B cell (primary cell): ENCODE results near the gene STAMBPL1. TPM values are rescaled to one million over a fixed set of nuclear protein-coding genes. Genes with fewer than 3 reads are reported as not detected.

ENCODE experiments used
- ATAC-seq: fragments of 200-7000 bp; cut with Tn5 transposase; one replicate; pipeline ENCODE4 v1.10.0; 2021; ENCODE audit warnings: low read depth, mild to moderate bottlenecking, moderate number of reproducible peaks, moderate library complexity
- CTCF ChIA-PET: fragments of 350-600 bp; sonication (Branson Sonifier 250); formaldehyde crosslinking; loops from one replicate; lab custom pipeline; 2021; ENCODE audit warnings: antibody characterized with exemption, inconsistent platforms; lab: Charles Lee
- POLR2A ChIA-PET: fragments of 350-600 bp; sonication (Branson Sonifier 250); formaldehyde crosslinking; loops from one replicate; lab custom pipeline; 2021; ENCODE audit warnings: antibody characterized with exemption; lab: Charles Lee
- DNase-seq: peaks from one replicate; pipeline ENCODE4 v3.0.0; 2013
- H2AFZ ChIP-seq: 2 replicates; pipeline ENCODE4 v1.6.1; 2012; ENCODE audit warnings: mild to moderate bottlenecking, low read depth, low read length; ENCODE audit not compliant: insufficient read depth, poor library complexity, severe bottlenecking
- H3K27ac ChIP-seq, 2 donors: 1 replicate in 1 of 2; 2 replicates in 1 of 2; pipeline ENCODE4 v1.5.1; 2012 to 2013; ENCODE audit warnings: low read length in 2 of 2, mild to moderate bottlenecking in 2 of 2, moderate library complexity in 1 of 2
- H3K27me3 ChIP-seq, 4 experiments: fragments of 200-600 bp in 1 of 4; sonication (generic) in 1 of 4; replicated peaks in 1 of 4; 1 replicate in 2 of 4; 2 replicates in 2 of 4; pipeline versions ENCODE4 v1.6.1 to v1.7.0; 2013 to 2016; ENCODE audit warnings: low read length in 3 of 4, mild to moderate bottlenecking in 2 of 4, mixed read lengths in 1 of 4, moderate library complexity in 1 of 4; ENCODE audit not compliant: insufficient read depth in 4 of 4, control insufficient read depth in 3 of 4; ENCODE audit errors: control extremely low read depth in 1 of 4
- H3K36me3 ChIP-seq, 2 experiments: replicated peaks in 1 of 2; 1 replicate in 1 of 2; 2 replicates in 1 of 2; pipeline versions ENCODE4 v1.6.1 to v1.7.1; 2013; ENCODE audit warnings: low read length in 1 of 2; ENCODE audit not compliant: insufficient read depth in 2 of 2, control insufficient read depth in 1 of 2; ENCODE audit errors: control extremely low read depth in 1 of 2, extremely low read depth in 1 of 2
- H3K4me1 ChIP-seq, 2 donors: fragments of 200-600 bp in 1 of 2; sonication (generic) in 1 of 2; 1 replicate in 1 of 2; 2 replicates in 1 of 2; pipeline versions ENCODE4 v1.5.1 to v1.6.1; 2013 to 2017; ENCODE audit warnings: low read length in 2 of 2; ENCODE audit not compliant: control insufficient read depth in 2 of 2, insufficient read depth in 2 of 2
- H3K4me2 ChIP-seq: replicated peaks from 2 replicates; pipeline ENCODE3; 2012; ENCODE audit warnings: mild to moderate bottlenecking, low read depth, low read length; ENCODE audit not compliant: poor library complexity, severe bottlenecking
- H3K4me3 ChIP-seq, 5 experiments: fragments of 200-600 bp in 1 of 5; sonication (generic) in 1 of 5; 1 replicate in 3 of 5; 2 replicates in 2 of 5; pipeline versions ENCODE4 v1.5.1 to v1.7.0; 2011 to 2016; ENCODE audit warnings: low read length in 4 of 5, mild to moderate bottlenecking in 4 of 5, low read depth in 2 of 5, control low read depth in 1 of 5, moderate library complexity in 1 of 5; ENCODE audit not compliant: insufficient read depth in 1 of 5; ENCODE audit errors: control extremely low read depth in 1 of 5, extremely low read depth in 1 of 5
- H3K79me2 ChIP-seq: fragments of 200-600 bp; sonication (generic); one replicate; pipeline ENCODE4 v1.6.0; 2016; ENCODE audit warnings: low read length; ENCODE audit not compliant: control insufficient read depth, insufficient read depth
- H3K9ac ChIP-seq: fragments of 200-600 bp; sonication (generic); 2 replicates; pipeline ENCODE4 v1.6.1; 2017; ENCODE audit warnings: mild to moderate bottlenecking, low read length, moderate library complexity
- H3K9me3 ChIP-seq, 3 donors: one replicate each; pipeline versions ENCODE4 v1.6.1 to v1.7.1; 2013; ENCODE audit warnings: low read length in 2 of 3; ENCODE audit not compliant: control insufficient read depth in 2 of 3, insufficient read depth in 1 of 3; ENCODE audit errors: control extremely low read depth in 1 of 3
- H4K20me1 ChIP-seq: 2 replicates; pipeline ENCODE4 v1.6.0; 2012; ENCODE audit warnings: mild to moderate bottlenecking, low read length; ENCODE audit not compliant: insufficient read depth, control insufficient read depth, poor library complexity, severe bottlenecking
- H3K27ac Mint-ChIP-seq: one replicate; pipeline ENCODE4 v1.8.0; 2021; ENCODE audit warnings: mixed read lengths
- H3K27me3 Mint-ChIP-seq: one replicate; pipeline ENCODE4 v1.8.0; 2021; ENCODE audit warnings: mixed read lengths
- H3K4me1 Mint-ChIP-seq: one replicate; pipeline ENCODE4 v1.8.0; 2021; ENCODE audit warnings: mixed read lengths
- H3K4me3 Mint-ChIP-seq: one replicate; pipeline ENCODE4 v1.8.0; 2021; ENCODE audit warnings: mixed read lengths
- H3K9me3 Mint-ChIP-seq: one replicate; pipeline ENCODE4 v1.8.0; 2022; ENCODE audit warnings: mixed read lengths; ENCODE audit not compliant: insufficient read depth
- CTCF ChIP-seq: fragments of 200-600 bp; IDR thresholded peaks from one replicate; pipeline ENCODE4 v1.8.0; 2022; ENCODE audit warnings: antibody characterized with exemption, mild to moderate bottlenecking
- EZH2 ChIP-seq: IDR thresholded peaks from 2 replicates; pipeline ENCODE4 v1.6.1; 2012; ENCODE audit warnings: borderline replicate concordance, low read depth, mild to moderate bottlenecking, moderate library complexity, low read length; ENCODE audit not compliant: insufficient read depth, poor library complexity, severe bottlenecking
- WGBS: methylation state at CpG from one replicate; pipeline ENCODE4 v1.1.5; 2013; ENCODE audit warnings: missing lambda C conversion rate; ENCODE audit not compliant: insufficient coverage; 5-methylcytosine and 5-hydroxymethylcytosine counted together
- intact Hi-C: fragments of 100-400 bp; cut with micrococcal nuclease; formaldehyde crosslinking; loops from one replicate; pipeline ENCODE4 v1.10.0; 2022
- polyA plus RNA-seq: library from polyadenylated mRNA; depleted of rRNA; stranded (reverse); fragments of >200 nt; gene quantifications from 2 replicates; pipeline ENCODE4 v1.2.3, GENCODE V29; 2012
- total RNA-seq, 2 donors: library from RNA; stranded (reverse); fragments of 120-200 nt in 1 of 2; gene quantifications; 1 replicate in 1 of 2; 2 replicates in 1 of 2; pipeline versions ENCODE4 v1.2.3 to v1.2.4, GENCODE V29; 2013 to 2022

Gene STAMBPL1
- total and polyA plus RNA-seq, 2 donors (not counting 1 experiment from before 2014, with no cell fraction given), result 50.3 to 64.2 TPM

GRCh38 chr10:88920198-88920597 lies 40.2 kb downstream of the STAMBPL1 start:
- Mint-ChIP-seq H3K9me3 (no peaks in the 10 kb centered on the region), H3K4me3 (no peak overlapping the region), H3K27me3 (no peaks in the 10 kb centered on the region), H3K4me1 (no peaks in the 10 kb centered on the region), H3K27ac (no peak overlapping the region)
- WGBS, result no CpG with 5 or more reads among the region's 2 CpGs
- Histone ChIP-seq H3K4me1 (no peaks in the 10 kb centered on the region), H3K27ac (no peak overlapping the region), H2AFZ (no peak overlapping the region), H3K4me2 (no peak overlapping the region), H3K4me3 (no peak overlapping the region), H3K9me3 (no peaks in the 10 kb centered on the region), H3K9ac (no peak overlapping the region), H4K20me1 (no peaks in the 10 kb centered on the region), H3K27me3 (no peaks in the 10 kb centered on the region), H3K36me3 (peaks cover 0 to 70% of the 10 kb centered on the region in 2 experiments), H3K79me2 (no peaks in the 10 kb centered on the region)
- intact Hi-C loops, result no loop called here
- ChIA-PET POLR2A (no interaction called here), CTCF (interaction anchor here (2.7 to 3.2 kb wide), 2 partner anchors 14 to 84 kb away, joined by 20 to 22 read pairs; no protein-coding TSS in a partner anchor)
- ATAC-seq, result no peak
- no peak for DNase-seq
- TF ChIP-seq EZH2, result no peak
- no peak for TF ChIP-seq CTCF

- H3K27ac Mint-ChIP-seq, result no peak overlapping the region
- DNase-seq, result no peak
- H3K36me3 ChIP-seq, result peaks cover 0 to 67% of the 10 kb centered on the region in 2 experiments
Observed at GRCh38 chr10:88920986-88921593, 41.0 kb downstream of the STAMBPL1 start.

More at GRCh38 chr10:88920986-88921593, 41.0 kb downstream of the STAMBPL1 start:
- POLR2A ChIA-PET, result no interaction called here
- CTCF ChIA-PET, result interaction anchor here (2.7 to 3.2 kb wide), 2 partner anchors 13 to 85 kb away, joined by 20 to 22 read pairs; no protein-coding TSS in a partner anchor
- Histone ChIP-seq H3K4me3 (no peak overlapping the region), H3K27me3 (no peaks in the 10 kb centered on the region), H3K79me2 (no peaks in the 10 kb centered on the region), H3K27ac (no peak overlapping the region), H3K4me2 (no peak overlapping the region), H3K9ac (no peak overlapping the region), H2AFZ (no peak overlapping the region), H3K4me1 (no peaks in the 10 kb centered on the region), H4K20me1 (no peaks in the 10 kb centered on the region), H3K9me3 (no peaks in the 10 kb centered on the region)
- Mint-ChIP-seq H3K4me1 (no peaks in the 10 kb centered on the region), H3K27me3 (no peaks in the 10 kb centered on the region), H3K4me3 (no peak overlapping the region), H3K9me3 (no peaks in the 10 kb centered on the region)
- TF ChIP-seq EZH2 (no peak), CTCF (no peak)
- no peak for ATAC-seq
- intact Hi-C loops, result no loop called here
- WGBS, result 100% methylated on average over 2 of the region's 3 CpGs
